ENCODE data around the gene RALGAPA2.

GRCh38 chr20:20547876-20548266 is 164.6 kb downstream of the RALGAPA2 start:
- TF ChIP-seq CTCF (IDR thresholded peaks at IDR 0.05) (no peak), POLR2A (IDR thresholded peaks at IDR 0.05) (no peak), EP300 (IDR thresholded peaks at IDR 0.05) (no peak)

Measured in tibial nerve (tissue), 4 donors.